ENCODE measurements around the gene NXPH2.

Gene NXPH2

DNA sequence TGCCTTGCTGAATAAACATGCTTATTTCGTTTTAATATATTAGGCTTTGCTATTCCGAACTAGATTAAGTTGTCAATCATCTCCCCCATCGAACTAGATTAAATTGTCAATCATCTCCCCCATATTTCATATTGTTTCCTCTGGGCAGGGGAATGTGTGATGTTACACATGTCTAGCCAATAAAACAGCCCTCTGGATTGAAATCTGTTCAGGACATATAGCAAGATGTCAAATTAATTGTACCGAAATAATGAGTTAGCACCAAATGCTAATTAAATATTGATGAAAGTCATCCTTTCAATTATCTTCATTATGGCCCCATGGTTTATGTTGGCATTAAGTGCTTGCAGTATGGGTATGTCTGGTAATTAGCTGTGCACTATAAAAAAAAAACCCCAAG, 143.1 kb downstream of the NXPH2 start:
- DNase-seq (ENCODE audit: low read depth in 2 of 2) = no peak

DNA sequence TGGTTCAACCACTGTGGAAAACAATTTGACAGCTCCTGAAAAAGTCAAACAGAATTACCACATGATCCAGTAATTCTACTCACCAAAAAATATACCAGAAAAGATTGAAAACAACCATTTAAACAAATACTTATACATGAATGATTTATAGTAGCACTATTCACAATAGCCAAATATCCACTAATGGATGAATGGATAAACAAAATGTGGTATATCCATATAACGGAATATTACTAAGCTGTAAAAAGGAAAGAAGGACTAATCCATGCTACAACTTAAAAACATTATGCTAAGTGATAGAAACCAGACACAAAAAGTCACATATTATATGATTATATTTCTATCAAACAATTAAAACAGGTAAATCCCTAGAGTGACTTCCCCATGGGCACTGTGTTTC, 147.1 kb downstream of the NXPH2 start:
- DNase-seq (ENCODE audit: low read depth in 2 of 2) = no peak

DNA sequence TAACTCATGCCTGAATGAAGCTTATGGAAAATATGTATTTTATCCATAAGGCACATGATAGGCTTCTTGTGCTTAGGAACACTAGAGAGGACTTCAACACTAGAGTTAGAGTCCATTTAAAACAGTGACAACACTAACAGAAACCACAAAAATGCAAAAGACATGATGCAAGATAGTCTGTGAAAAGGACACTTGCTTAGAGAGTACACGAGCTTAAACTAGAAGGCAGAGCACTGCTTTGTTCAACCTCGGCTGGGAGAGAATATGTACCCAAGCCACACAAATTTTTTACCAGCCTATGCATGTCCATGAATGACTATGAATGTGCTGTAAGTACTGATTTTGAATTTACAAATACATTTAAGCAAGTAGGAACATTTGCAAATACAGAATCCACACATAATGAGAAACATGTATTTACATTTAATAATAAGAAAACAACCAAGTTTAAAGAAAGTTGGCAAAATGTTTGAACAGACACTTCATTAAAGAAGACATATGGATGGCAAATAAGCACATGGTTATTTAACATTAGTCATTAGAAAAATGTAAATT, 148.0 kb downstream of the NXPH2 start:
- DNase-seq (ENCODE audit: low read depth in 2 of 2) = no peak

DNA sequence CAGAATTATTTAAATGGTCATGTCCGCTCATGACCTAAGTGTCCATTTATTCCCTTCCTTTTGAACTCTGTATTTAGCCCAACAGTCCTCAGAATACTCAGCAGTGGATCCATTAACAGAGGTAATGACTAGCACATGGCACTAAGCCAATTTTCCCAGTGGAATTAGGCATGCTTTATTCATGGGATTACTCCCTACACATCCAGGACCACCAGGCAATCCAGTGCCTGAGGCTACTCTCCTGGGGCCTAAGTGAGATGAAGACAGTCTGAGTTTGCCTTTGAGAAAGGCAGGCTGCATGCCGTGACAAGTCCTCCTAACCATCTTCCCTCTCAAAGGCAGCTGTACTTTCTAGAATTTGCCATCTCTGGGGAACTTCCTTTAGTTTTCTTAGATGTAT, 150.0 kb downstream of the NXPH2 start:
- no peak for DNase-seq (ENCODE audit: low read depth in 2 of 2)

DNA sequence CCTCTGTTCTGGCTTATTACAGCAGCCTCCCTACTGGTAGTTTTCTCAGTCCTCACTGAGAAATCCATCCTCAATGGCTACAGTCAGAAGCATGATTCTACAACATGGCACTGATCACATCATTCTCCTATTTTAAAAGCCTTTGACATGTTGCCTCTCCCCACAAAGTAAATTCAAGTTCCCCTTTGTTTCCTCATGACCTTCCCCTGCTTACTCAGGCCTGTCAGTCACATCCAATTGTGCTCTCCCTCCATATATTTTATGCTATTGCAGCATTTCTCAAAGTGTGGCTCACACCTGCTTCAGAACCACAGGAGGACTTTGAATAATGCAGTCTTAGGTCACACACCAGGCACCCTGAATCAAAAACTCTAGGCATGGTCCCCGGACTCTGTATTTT, 154.0 kb downstream of the NXPH2 start:
- DNase-seq (ENCODE audit: low read depth in 2 of 2) = no peak

DNA sequence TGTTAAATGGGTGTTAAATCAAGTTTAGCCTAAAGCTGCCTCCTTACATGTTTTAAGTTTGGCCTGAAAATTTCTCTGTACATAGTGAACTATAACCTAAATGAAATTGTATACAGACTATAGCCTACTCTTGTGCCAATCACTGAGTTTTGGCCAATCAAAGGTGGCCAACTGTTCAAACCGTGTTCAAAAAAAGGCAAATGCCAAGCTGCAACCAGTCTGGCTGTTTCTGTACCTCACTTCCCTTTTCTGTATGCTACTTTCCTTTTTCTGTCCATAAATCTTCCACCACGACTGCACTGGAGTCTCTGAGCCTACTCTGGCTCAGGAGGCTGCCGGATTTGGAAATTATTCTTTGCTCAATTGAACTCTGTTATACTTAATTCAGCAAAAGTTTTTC, 157.6 kb downstream of the NXPH2 start:
- no peak for DNase-seq (ENCODE audit: low read depth in 2 of 2)

DNA sequence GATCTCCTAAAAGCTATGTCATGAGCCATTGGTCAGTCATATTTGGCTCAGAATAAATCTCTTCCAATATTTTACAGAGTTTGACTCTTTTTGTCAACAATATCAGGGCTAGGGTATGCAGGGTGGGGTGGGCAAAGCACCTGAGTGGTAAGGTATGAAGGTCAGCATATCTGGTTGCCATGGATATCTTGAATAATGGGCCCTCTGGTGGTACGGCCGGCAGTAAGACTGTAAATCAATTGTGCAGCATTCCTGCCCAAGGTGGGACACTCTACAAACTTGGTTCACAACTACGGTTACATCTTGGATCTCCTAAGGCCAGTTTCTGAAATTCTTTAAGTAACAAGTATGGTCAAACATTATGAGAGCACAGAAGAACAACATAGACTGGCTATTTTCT, 159.1 kb downstream of the NXPH2 start:
- no peak for DNase-seq (ENCODE audit: low read depth in 2 of 2)

DNA sequence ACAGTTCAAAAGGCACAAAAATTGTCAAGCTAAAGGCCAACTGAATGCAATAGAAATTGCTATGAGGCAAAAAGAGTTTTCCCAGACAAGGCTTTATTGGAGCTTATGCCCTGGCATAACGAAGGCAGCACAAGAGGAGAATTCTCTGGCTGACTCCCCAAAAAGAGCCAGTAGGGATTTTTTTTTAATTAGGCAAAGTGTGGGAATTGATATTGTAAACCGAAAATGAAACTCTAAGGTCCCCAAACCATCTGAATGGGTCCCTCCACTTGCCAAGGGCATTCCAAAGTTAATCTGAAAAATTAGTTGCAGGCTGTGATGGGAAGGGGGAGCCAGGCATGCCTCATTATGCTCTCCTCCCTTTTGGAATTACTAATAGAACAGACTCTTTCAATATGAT, 159.8 kb downstream of the NXPH2 start:
- no peak for DNase-seq (ENCODE audit: low read depth in 2 of 2)

Measured in stimulated activated CD8-positive, alpha-beta memory T cell treated with anti-CD3 and anti-CD28 coated beads, Interleukin-2, amount 100 ng/mL, for 1 hour (primary cell).